Naive thymus-derived CD4-positive, alpha-beta T cell (primary cell): Measurements from ENCODE around the gene ROMO1. TPM values are rescaled to one million over a fixed set of nuclear protein-coding genes. Genes with fewer than 3 reads are reported as not detected.
A peak's percentile ranks its signal among the peaks of the same experiment; 100 is the strongest.

Source experiments
- ATAC-seq: fragments of 150-1000 bp; cut with Tn5 transposase; 2 replicates; pipeline ENCODE4 v1.10.0; 2021; ENCODE audit warnings: mild to moderate bottlenecking, moderate library complexity
- CTCF ChIA-PET: fragments of 350-600 bp; sonication (Branson Sonifier 250); formaldehyde crosslinking; loops from one replicate; lab custom pipeline; 2021; ENCODE audit warnings: antibody characterized with exemption; lab: Charles Lee
- POLR2A ChIA-PET: fragments of 350-600 bp; sonication (Branson Sonifier 250); formaldehyde crosslinking; loops from one replicate; lab custom pipeline; 2021; ENCODE audit warnings: antibody characterized with exemption, inconsistent platforms; lab: Charles Lee
- DNase-seq, 9 donors: peaks; one replicate each; pipeline versions ENCODE4 v3.0.0 to v3.0.0-alpha.2; 2020 to 2022; ENCODE audit warnings: mixed read lengths in 1 of 9
- H3K27ac ChIP-seq: one replicate; pipeline ENCODE4 v1.7.0; 2013; ENCODE audit warnings: mild to moderate bottlenecking, low read depth, low read length, moderate library complexity
- H3K27me3 ChIP-seq, 2 donors: one replicate each; pipeline ENCODE4 v1.7.0; 2013; ENCODE audit warnings: low read length in 2 of 2, mild to moderate bottlenecking in 2 of 2, moderate library complexity in 2 of 2; ENCODE audit not compliant: control insufficient read depth in 2 of 2, insufficient read depth in 2 of 2
- H3K36me3 ChIP-seq, 3 experiments: 1 replicate in 2 of 3; 2 replicates in 1 of 3; pipeline ENCODE4 v1.7.0; 2013; ENCODE audit warnings: low read length in 3 of 3, mild to moderate bottlenecking in 3 of 3, moderate library complexity in 1 of 3; ENCODE audit not compliant: insufficient read depth in 3 of 3, control insufficient read depth in 2 of 3
- H3K4me1 ChIP-seq, 2 donors: one replicate each; pipeline ENCODE4 v1.7.0; 2013; ENCODE audit warnings: low read length in 2 of 2, mild to moderate bottlenecking in 2 of 2, moderate library complexity in 1 of 2; ENCODE audit not compliant: control insufficient read depth in 2 of 2, insufficient read depth in 2 of 2
- H3K4me3 ChIP-seq: 2 replicates; pipeline ENCODE4 v1.7.0; 2013; ENCODE audit warnings: mild to moderate bottlenecking, low read length
- H3K9me3 ChIP-seq, 3 experiments: 1 replicate in 2 of 3; 2 replicates in 1 of 3; pipeline ENCODE4 v1.7.0; 2013; ENCODE audit warnings: low read length in 3 of 3; ENCODE audit not compliant: control insufficient read depth in 2 of 3
- H3K27ac Mint-ChIP-seq, 9 donors: one replicate each; pipeline ENCODE4 v1.8.0; 2020 to 2022; ENCODE audit warnings: mixed read lengths in 9 of 9, mild to moderate bottlenecking in 8 of 9, moderate library complexity in 5 of 9, inconsistent platforms in 2 of 9
- H3K27me3 Mint-ChIP-seq, 5 donors: one replicate each; pipeline ENCODE4 v1.8.0; 2021 to 2022; ENCODE audit warnings: mixed read lengths in 5 of 5, mild to moderate bottlenecking in 1 of 5
- H3K36me3 Mint-ChIP-seq, 5 donors: one replicate each; pipeline ENCODE4 v1.8.0; 2020 to 2022; ENCODE audit warnings: mixed read lengths in 5 of 5, mild to moderate bottlenecking in 3 of 5, inconsistent platforms in 1 of 5
- H3K4me1 Mint-ChIP-seq, 7 donors: one replicate each; pipeline ENCODE4 v1.8.0; 2020 to 2022; ENCODE audit warnings: mixed read lengths in 7 of 7, mild to moderate bottlenecking in 3 of 7, inconsistent platforms in 1 of 7
- H3K4me3 Mint-ChIP-seq, 10 donors: one replicate each; pipeline ENCODE4 v1.8.0; 2020 to 2022; ENCODE audit warnings: mild to moderate bottlenecking in 10 of 10, mixed read lengths in 10 of 10, moderate library complexity in 6 of 10, inconsistent platforms in 2 of 10
- H3K9me3 Mint-ChIP-seq, 11 donors: one replicate each; pipeline ENCODE4 v1.8.0; 2020 to 2022; ENCODE audit warnings: mixed read lengths in 11 of 11, mild to moderate bottlenecking in 4 of 11, inconsistent platforms in 1 of 11, moderate library complexity in 1 of 11
- intact Hi-C, 2 donors: fragments of 100-400 bp; cut with micrococcal nuclease; formaldehyde crosslinking; loops; one replicate each; pipeline ENCODE4 v1.15.1; 2023
- polyA plus RNA-seq, 2 donors: library from polyadenylated mRNA; unstranded; fragments of 300-500 nt; fragmentation: Illumina TruSeq; gene quantifications; one replicate each; pipeline ENCODE4 v1.2.3, GENCODE V29; 2021
- total RNA-seq, 6 experiments: library from RNA in 5 of 6; stranded (reverse) in 5 of 6; gene quantifications; 1 replicate in 5 of 6; 2 replicates in 1 of 6; pipeline ENCODE4 v1.2.3 and lab custom pipeline; 2021 to 2026

ROMO1 gene
- total and polyA plus RNA-seq, 7 experiments from 2014 or later = 33.2 to 293 (median 45.6) TPM

- ChIA-PET CTCF (no interaction called here), POLR2A (interaction anchor here (0.5 to 5.5 kb wide), 5 partner anchors 10 to 80 kb away, joined by 4 to 35 read pairs (median 6); partner anchors contain the start of genes PHF20 and RBM39)
- H3K4me1 Mint-ChIP-seq = peaks cover 32 to 75% (median 65%) of the 10 kb centered on the region in 7 donors
- Histone ChIP-seq H3K27me3 (no peaks in the 10 kb centered on the region), H3K36me3 (peaks cover 41 to 93% (median 69%) of the 10 kb centered on the region in 3 experiments), H3K9me3 (no peaks in the 10 kb centered on the region), H3K27ac (peak overlapping the region; percentile 7), H3K4me3 (no peak overlapping the region), H3K4me1 (peaks cover 54 to 58% of the 10 kb centered on the region in 2 donors)
- intact Hi-C loops = loop anchor here (2.0 to 5.0 kb wide), 2 partner anchors 21 to 1200 kb away; no protein-coding TSS in a partner anchor
- H3K27me3 Mint-ChIP-seq = no peaks in the 10 kb centered on the region
- peaks cover 0 to 7% (median 0%) of the 10 kb centered on the region in 11 donors for H3K9me3 Mint-ChIP-seq
- H3K36me3 Mint-ChIP-seq = peaks cover 0 to 34% (median 28%) of the 10 kb centered on the region in 5 donors
- DNase-seq (no peak), ATAC-seq (no peak)
- peak overlapping the region in 9 of 10 donors; percentile 1 to 68 (median 48) for H3K4me3 Mint-ChIP-seq
- H3K27ac Mint-ChIP-seq = peak overlapping the region in 3 of 9 donors; percentile 22 to 85 (median 44)
Observed at GRCh38 chr20:35731862-35732643, 32.8 kb downstream of the ROMO1 start.

- ChIA-PET POLR2A (interaction anchor here (0.5 to 4.7 kb wide), 3 partner anchors 11 to 80 kb away, joined by 4 to 27 read pairs (median 6); partner anchors contain the start of gene RBM39), CTCF (no interaction called here)
- H3K4me1 Mint-ChIP-seq = peaks cover 32 to 75% (median 65%) of the 10 kb centered on the region in 7 donors
- peaks cover 0 to 7% (median 0%) of the 10 kb centered on the region in 11 donors for H3K9me3 Mint-ChIP-seq
- Histone ChIP-seq H3K27ac (peak overlapping the region; percentile 7), H3K4me3 (no peak overlapping the region), H3K36me3 (peaks cover 40 to 88% (median 65%) of the 10 kb centered on the region in 3 experiments), H3K9me3 (no peaks in the 10 kb centered on the region), H3K4me1 (peaks cover 54 to 58% of the 10 kb centered on the region in 2 donors), H3K27me3 (no peaks in the 10 kb centered on the region)
- DNase-seq (no peak), ATAC-seq (no peak)
- intact Hi-C loops = loop anchor here in 1 of 2 donors (5.0 kb wide), 1 partner anchor 1200 kb away; no protein-coding TSS in a partner anchor
- peak overlapping the region in 2 of 9 donors; percentile 54 to 62 for H3K27ac Mint-ChIP-seq
- no peaks in the 10 kb centered on the region for H3K27me3 Mint-ChIP-seq
- peaks cover 0 to 34% (median 28%) of the 10 kb centered on the region in 5 donors for H3K36me3 Mint-ChIP-seq
- peak overlapping the region in 6 of 10 donors; percentile 12 to 82 (median 54) for H3K4me3 Mint-ChIP-seq
Observed at GRCh38 chr20:35732644-35732982, 33.4 kb downstream of the ROMO1 start.

- CTCF ChIA-PET = no interaction called here
Observed at GRCh38 chr20:35734374-35734773, 35.2 kb downstream of the ROMO1 start.

GRCh38 chr20:35734777-35735649 is 35.8 kb downstream of the ROMO1 start:
- POLR2A ChIA-PET = interaction anchor here (0.6 to 14.0 kb wide), 8 partner anchors 8 to 111 kb away, joined by 3 to 733 read pairs (median 4); partner anchors contain the start of genes NFS1, PHF20, RBM39 and ROMO1
- Mint-ChIP-seq H3K9me3 (peaks cover 0 to 7% (median 0%) of the 10 kb centered on the region in 11 donors), H3K36me3 (peaks cover 3 to 48% (median 44%) of the 10 kb centered on the region in 5 donors), H3K27ac (peak overlapping the region in 5 of 9 donors; percentile 26 to 88 (median 46)), H3K4me1 (peaks cover 43 to 88% (median 77%) of the 10 kb centered on the region in 7 donors), H3K27me3 (no peaks in the 10 kb centered on the region), H3K4me3 (peak overlapping the region; percentile 20 to 82 (median 68))
- peak overlapping the region; percentile 59 for H3K27ac ChIP-seq
- no peak for ATAC-seq
- CTCF ChIA-PET = no interaction called here
- intact Hi-C loops = loop anchor here in 1 of 2 donors (5.0 kb wide), 1 partner anchor 1197 kb away; no protein-coding TSS in a partner anchor
- peaks cover 53 to 87% (median 72%) of the 10 kb centered on the region in 3 experiments for H3K36me3 ChIP-seq
- H3K9me3 ChIP-seq = no peaks in the 10 kb centered on the region
- peak overlapping the region; percentile 12 for H3K4me3 ChIP-seq
- peaks cover 72 to 77% of the 10 kb centered on the region in 2 donors for H3K4me1 ChIP-seq
- H3K27me3 ChIP-seq = no peaks in the 10 kb centered on the region
- no peak for DNase-seq

More at GRCh38 chr20:35734374-35734773, 35.2 kb downstream of the ROMO1 start:
- Histone ChIP-seq H3K4me1 (peaks cover 65 to 73% of the 10 kb centered on the region in 2 donors), H3K36me3 (peaks cover 47 to 87% (median 72%) of the 10 kb centered on the region in 3 experiments), H3K4me3 (peak overlapping the region; percentile 12), H3K27ac (peak overlapping the region; percentile 59), H3K9me3 (no peaks in the 10 kb centered on the region), H3K27me3 (no peaks in the 10 kb centered on the region)
- H3K9me3 Mint-ChIP-seq = peaks cover 0 to 7% (median 0%) of the 10 kb centered on the region in 11 donors
- peak overlapping the region; percentile 20 to 82 (median 66) for H3K4me3 Mint-ChIP-seq
- ATAC-seq = no peak
- intact Hi-C loops = loop anchor here in 1 of 2 donors (5.0 kb wide), 1 partner anchor 1198 kb away; no protein-coding TSS in a partner anchor
- peaks cover 44 to 88% (median 77%) of the 10 kb centered on the region in 7 donors for H3K4me1 Mint-ChIP-seq
- POLR2A ChIA-PET = interaction anchor here (2.3 to 14.0 kb wide), 3 partner anchors 9 to 37 kb away, joined by 8 to 733 read pairs (median 27); partner anchors contain the start of genes NFS1, PHF20, RBM39 and ROMO1
- H3K36me3 Mint-ChIP-seq = peaks cover 3 to 47% (median 40%) of the 10 kb centered on the region in 5 donors
- no peak for DNase-seq
- H3K27me3 Mint-ChIP-seq = no peaks in the 10 kb centered on the region
- peak overlapping the region in 8 of 9 donors; percentile 4 to 82 (median 37) for H3K27ac Mint-ChIP-seq

- H3K27ac Mint-ChIP-seq = peak overlapping the region; percentile 20 to 88 (median 45)
- H3K4me3 ChIP-seq = no peak overlapping the region
- no peaks in the 10 kb centered on the region for H3K27me3 Mint-ChIP-seq
- peaks cover 53 to 85% (median 72%) of the 10 kb centered on the region in 3 experiments for H3K36me3 ChIP-seq
- H3K27ac ChIP-seq = peak overlapping the region; percentile 40
- no peaks in the 10 kb centered on the region for H3K9me3 ChIP-seq
- peaks cover 0 to 7% (median 0%) of the 10 kb centered on the region in 11 donors for H3K9me3 Mint-ChIP-seq
- intact Hi-C loops = no loop called here
- H3K4me3 Mint-ChIP-seq = peak overlapping the region in 9 of 10 donors; percentile 57 to 72 (median 67)
- DNase-seq (no peak), ATAC-seq (no peak)
- peaks cover 71 to 75% of the 10 kb centered on the region in 2 donors for H3K4me1 ChIP-seq
- POLR2A ChIA-PET = interaction anchor here (0.6 to 14.0 kb wide), 10 partner anchors 7 to 149 kb away, joined by 3 to 733 read pairs (median 4); partner anchors contain the start of genes NFS1, PHF20, RBM39 and ROMO1
- H3K36me3 Mint-ChIP-seq = peaks cover 3 to 52% (median 51%) of the 10 kb centered on the region in 5 donors
- no peaks in the 10 kb centered on the region for H3K27me3 ChIP-seq
- peaks cover 38 to 85% (median 76%) of the 10 kb centered on the region in 7 donors for H3K4me1 Mint-ChIP-seq
- CTCF ChIA-PET = interaction anchor here (1.4 kb wide), 1 partner anchor 35 kb away, joined by 4 read pairs; the partner anchor contains the start of gene PHF20
Observed at GRCh38 chr20:35735826-35736470, 36.7 kb downstream of the ROMO1 start.
